ENCODE results near the gene FAM83G.
"Not testable (repeated sequence)": the region's sequence is repeated elsewhere in the genome, so short reads cannot be mapped to it uniquely, and the experiment has no call there.

- TF ChIP-seq CTCF, POLR2A (IDR thresholded peaks at IDR 0.05): not testable (repeated sequence)
Observed at GRCh38 chr17:19029740-19030139, 25.2 kb upstream of the FAM83G start.
